Mammary epithelial cell (primary cell): ENCODE data around the gene CAMTA1.
"Not testable (repeated sequence)": the region's sequence is repeated elsewhere in the genome, so short reads cannot be mapped to it uniquely, and the experiment has no call there.

Experiments used
- CTCF ChIP-seq, 2 donors: IDR thresholded peaks in 1 of 2; conservative IDR thresholded peaks in 1 of 2; 2 replicates each; pipeline ENCODE4 v1.5.1; 2011 to 2012; ENCODE audit warnings: inconsistent platforms in 2 of 2, low read length in 2 of 2, mild to moderate bottlenecking in 2 of 2, control low read depth in 1 of 2, low read depth in 1 of 2; ENCODE audit not compliant: insufficient read depth in 1 of 2; ENCODE audit errors: extremely low read depth in 1 of 2
- EZH2 ChIP-seq: IDR thresholded peaks from 2 replicates; pipeline ENCODE4 v1.6.1; 2012; ENCODE audit warnings: low read length, inconsistent platforms, borderline replicate concordance

- TF ChIP-seq CTCF (conservative IDR thresholded peaks at IDR 0.05 in 1 of 2, IDR thresholded peaks at IDR 0.05 in 1 of 2; ENCODE audit: extremely low read depth in 1 of 2, insufficient read depth in 1 of 2, low read depth in 1 of 2, low read length in 2 of 2); EZH2: not testable (repeated sequence)
Measured at GRCh38 chr1:6810146-6810734, 25.0 kb downstream of the CAMTA1 start.
